Activated naive CD4-positive, alpha-beta T cell treated with anti-CD3 and anti-CD28 coated beads for 36 hours (primary cell): Measurements from ENCODE around the gene LRRN2. TPM values are rescaled to one million over a fixed set of nuclear protein-coding genes. Genes with fewer than 3 reads are reported as not detected.

Source experiments
- CTCF ChIA-PET: fragments of 350-600 bp; sonication (Branson Sonifier 250); formaldehyde crosslinking; loops from one replicate; lab custom pipeline; 2021; ENCODE audit warnings: antibody characterized with exemption; lab: Charles Lee
- DNase-seq: peaks from one replicate; pipeline ENCODE4 v3.0.0-alpha.2; 2020
- H3K27ac Mint-ChIP-seq: one replicate; pipeline ENCODE4 v1.8.0; 2021; ENCODE audit warnings: mild to moderate bottlenecking, mixed read lengths
- H3K27me3 Mint-ChIP-seq: one replicate; pipeline ENCODE4 v1.8.0; 2021; ENCODE audit warnings: low read depth, mixed read lengths
- H3K36me3 Mint-ChIP-seq: one replicate; pipeline ENCODE4 v1.8.0; 2021; ENCODE audit warnings: low read depth, mixed read lengths
- H3K4me1 Mint-ChIP-seq: one replicate; pipeline ENCODE4 v1.8.0; 2021; ENCODE audit warnings: low read depth, mixed read lengths
- H3K4me3 Mint-ChIP-seq: one replicate; pipeline ENCODE4 v1.8.0; 2021; ENCODE audit warnings: mild to moderate bottlenecking, moderate library complexity, mixed read lengths
- H3K9me3 Mint-ChIP-seq: one replicate; pipeline ENCODE4 v1.8.0; 2021; ENCODE audit warnings: mixed read lengths
- intact Hi-C: fragments of 100-400 bp; cut with micrococcal nuclease; formaldehyde crosslinking; loops from one replicate; pipeline ENCODE4 v1.15.1; 2023
- total RNA-seq, 2 experiments: library from RNA; stranded (reverse); gene quantifications; one replicate each; pipeline ENCODE4 v1.2.3, GENCODE V29; 2021

The LRRN2 gene
- total RNA-seq, 2 experiments from 2014 or later, result not detected

- intact Hi-C loops, result no loop called here
- no peaks in the 10 kb centered on the region for H3K36me3 Mint-ChIP-seq
Measured at GRCh38 chr1:204617256-204618147, 68.0 kb downstream of the LRRN2 start.

GRCh38 chr1:204616641-204617040 is 68.9 kb downstream of the LRRN2 start:
- intact Hi-C loops, result no loop called here
- no peaks in the 10 kb centered on the region for H3K9me3 Mint-ChIP-seq
- H3K36me3 Mint-ChIP-seq, result no peaks in the 10 kb centered on the region
- H3K4me1 Mint-ChIP-seq, result no peaks in the 10 kb centered on the region
- no peak overlapping the region for H3K27ac Mint-ChIP-seq
- no peak overlapping the region for H3K4me3 Mint-ChIP-seq
- CTCF ChIA-PET, result interaction anchor here (2.9 kb wide), 1 partner anchor 190 kb away, joined by 13 read pairs; no protein-coding TSS in a partner anchor
- DNase-seq, result no peak
- H3K27me3 Mint-ChIP-seq, result no peaks in the 10 kb centered on the region

More at GRCh38 chr1:204617256-204618147, 68.0 kb downstream of the LRRN2 start:
- no peak overlapping the region for H3K4me3 Mint-ChIP-seq
- no peaks in the 10 kb centered on the region for H3K27me3 Mint-ChIP-seq
- no peak for DNase-seq
- CTCF ChIA-PET, result no interaction called here
- no peaks in the 10 kb centered on the region for H3K9me3 Mint-ChIP-seq
- no peaks in the 10 kb centered on the region for H3K4me1 Mint-ChIP-seq
- no peak overlapping the region for H3K27ac Mint-ChIP-seq

GRCh38 chr1:204615881-204616280 is 69.7 kb downstream of the LRRN2 start:
- CTCF ChIA-PET, result interaction anchor here (0.6 to 2.9 kb wide), 3 partner anchors 8 to 191 kb away, joined by 3 to 13 read pairs (median 4); no protein-coding TSS in a partner anchor
- intact Hi-C loops, result no loop called here
- H3K27ac Mint-ChIP-seq, result no peak overlapping the region
- no peaks in the 10 kb centered on the region for H3K27me3 Mint-ChIP-seq
- no peaks in the 10 kb centered on the region for H3K36me3 Mint-ChIP-seq
- H3K9me3 Mint-ChIP-seq, result no peaks in the 10 kb centered on the region
- no peaks in the 10 kb centered on the region for H3K4me1 Mint-ChIP-seq
- H3K4me3 Mint-ChIP-seq, result no peak overlapping the region
- DNase-seq, result no peak

- CTCF ChIA-PET, result interaction anchor here (1.1 to 1.3 kb wide), 3 partner anchors 48 to 179 kb away, joined by 3 to 4 read pairs (median 4); no protein-coding TSS in a partner anchor
- DNase-seq, result no peak
- Mint-ChIP-seq H3K4me3 (no peak overlapping the region), H3K36me3 (no peaks in the 10 kb centered on the region), H3K4me1 (no peaks in the 10 kb centered on the region), H3K27ac (no peak overlapping the region), H3K27me3 (no peaks in the 10 kb centered on the region), H3K9me3 (no peaks in the 10 kb centered on the region)
- intact Hi-C loops, result no loop called here
Measured at GRCh38 chr1:204613636-204614035, 71.9 kb downstream of the LRRN2 start.

GRCh38 chr1:204612326-204612725 is 73.2 kb downstream of the LRRN2 start:
- Mint-ChIP-seq H3K27me3 (no peaks in the 10 kb centered on the region), H3K4me3 (no peak overlapping the region), H3K36me3 (no peaks in the 10 kb centered on the region), H3K27ac (no peak overlapping the region), H3K4me1 (no peaks in the 10 kb centered on the region), H3K9me3 (no peaks in the 10 kb centered on the region)
- intact Hi-C loops, result no loop called here
- CTCF ChIA-PET, result no interaction called here
- DNase-seq, result no peak

GRCh38 chr1:204611036-204611435 is 74.5 kb downstream of the LRRN2 start:
- no peaks in the 10 kb centered on the region for H3K36me3 Mint-ChIP-seq
- H3K4me1 Mint-ChIP-seq, result no peaks in the 10 kb centered on the region
- DNase-seq, result no peak
- H3K27ac Mint-ChIP-seq, result no peak overlapping the region
- CTCF ChIA-PET, result interaction anchor here (1.1 to 3.4 kb wide), 3 partner anchors 46 to 196 kb away, joined by 3 to 15 read pairs (median 4); no protein-coding TSS in a partner anchor
- no peaks in the 10 kb centered on the region for H3K9me3 Mint-ChIP-seq
- H3K4me3 Mint-ChIP-seq, result no peak overlapping the region
- intact Hi-C loops, result no loop called here
- H3K27me3 Mint-ChIP-seq, result no peaks in the 10 kb centered on the region

GRCh38 chr1:204607910-204608309 is 77.6 kb downstream of the LRRN2 start:
- Mint-ChIP-seq H3K4me3 (no peak overlapping the region), H3K27me3 (no peaks in the 10 kb centered on the region), H3K9me3 (no peaks in the 10 kb centered on the region), H3K36me3 (no peaks in the 10 kb centered on the region), H3K27ac (no peak overlapping the region), H3K4me1 (no peaks in the 10 kb centered on the region)
- CTCF ChIA-PET, result interaction anchor here (0.6 to 3.4 kb wide), 3 partner anchors 184 to 1060 kb away, joined by 4 to 15 read pairs (median 9); no protein-coding TSS in a partner anchor
- intact Hi-C loops, result no loop called here
- DNase-seq, result no peak

GRCh38 chr1:204605791-204606190 is 79.7 kb downstream of the LRRN2 start:
- Mint-ChIP-seq H3K9me3 (no peaks in the 10 kb centered on the region), H3K4me3 (no peak overlapping the region), H3K36me3 (no peaks in the 10 kb centered on the region), H3K4me1 (no peaks in the 10 kb centered on the region), H3K27me3 (no peaks in the 10 kb centered on the region), H3K27ac (no peak overlapping the region)
- no peak for DNase-seq
- intact Hi-C loops, result no loop called here
- CTCF ChIA-PET, result no interaction called here

- H3K36me3 Mint-ChIP-seq, result no peaks in the 10 kb centered on the region
- DNase-seq, result no peak
- no peak overlapping the region for H3K27ac Mint-ChIP-seq
- no peaks in the 10 kb centered on the region for H3K9me3 Mint-ChIP-seq
- H3K4me1 Mint-ChIP-seq, result no peaks in the 10 kb centered on the region
- H3K4me3 Mint-ChIP-seq, result no peak overlapping the region
- CTCF ChIA-PET, result interaction anchor here (0.6 kb wide), 2 partner anchors 204 to 1388 kb away, joined by 3 to 5 read pairs; no protein-coding TSS in a partner anchor
- no peaks in the 10 kb centered on the region for H3K27me3 Mint-ChIP-seq
- intact Hi-C loops, result no loop called here
Measured at GRCh38 chr1:204602871-204603542, 82.5 kb downstream of the LRRN2 start.

GRCh38 chr1:204602111-204602579 is 83.4 kb downstream of the LRRN2 start:
- Mint-ChIP-seq H3K27ac (no peak overlapping the region), H3K9me3 (no peaks in the 10 kb centered on the region), H3K27me3 (no peaks in the 10 kb centered on the region), H3K4me3 (no peak overlapping the region), H3K4me1 (no peaks in the 10 kb centered on the region), H3K36me3 (no peaks in the 10 kb centered on the region)
- no peak for DNase-seq
- intact Hi-C loops, result no loop called here
- CTCF ChIA-PET, result interaction anchor here (1.0 to 1.4 kb wide), 2 partner anchors 190 to 205 kb away, joined by 3 to 4 read pairs; no protein-coding TSS in a partner anchor

- H3K4me3 Mint-ChIP-seq, result no peak overlapping the region
Measured at GRCh38 chr1:204600968-204601367, 84.6 kb downstream of the LRRN2 start.

GRCh38 chr1:204600203-204600602 is 85.3 kb downstream of the LRRN2 start:
- intact Hi-C loops, result no loop called here
- Mint-ChIP-seq H3K27me3 (no peaks in the 10 kb centered on the region), H3K27ac (no peak overlapping the region), H3K4me1 (no peaks in the 10 kb centered on the region), H3K9me3 (no peaks in the 10 kb centered on the region), H3K4me3 (no peak overlapping the region), H3K36me3 (peaks cover 1% of the 10 kb centered on the region)
- DNase-seq, result no peak
- CTCF ChIA-PET, result interaction anchor here (1.0 kb wide), 1 partner anchor 207 kb away, joined by 3 read pairs; no protein-coding TSS in a partner anchor

More at GRCh38 chr1:204600968-204601367, 84.6 kb downstream of the LRRN2 start:
- CTCF ChIA-PET, result interaction anchor here (1.0 to 1.4 kb wide), 2 partner anchors 191 to 206 kb away, joined by 3 read pairs; no protein-coding TSS in a partner anchor
- H3K4me1 Mint-ChIP-seq, result no peaks in the 10 kb centered on the region
- H3K27ac Mint-ChIP-seq, result no peak overlapping the region
- intact Hi-C loops, result no loop called here
- H3K27me3 Mint-ChIP-seq, result no peaks in the 10 kb centered on the region
- H3K36me3 Mint-ChIP-seq, result no peaks in the 10 kb centered on the region
- no peaks in the 10 kb centered on the region for H3K9me3 Mint-ChIP-seq
- DNase-seq, result no peak
